Sigmoid colon (tissue), 4 donors: Measurements from ENCODE around the gene ADAMTS2.

Experiments
- EP300 ChIP-seq, 4 donors: sonication (generic); formaldehyde crosslinking; IDR thresholded peaks; one replicate each; pipeline ENCODE4 v1.6.1; 2017; ENCODE audit warnings: antibody characterized with exemption in 4 of 4
- POLR2A ChIP-seq, 2 donors: fragments of 450-650 bp; IDR thresholded peaks; one replicate each; pipeline ENCODE4 v1.6.1; 2016; ENCODE audit warnings: antibody characterized with exemption in 2 of 2, mild to moderate bottlenecking in 2 of 2, moderate library complexity in 2 of 2
- TF ChIP-seq, protein P1 (sequence below), 4 experiments: fragments of 450-650 bp in 3 of 4; fragments of 200-600 bp in 1 of 4; IDR thresholded peaks; one replicate each; pipeline ENCODE4 v1.5.1; 2016 to 2019; ENCODE audit warnings: antibody characterized with exemption in 4 of 4, mild to moderate bottlenecking in 3 of 4, moderate library complexity in 2 of 4

DNA sequence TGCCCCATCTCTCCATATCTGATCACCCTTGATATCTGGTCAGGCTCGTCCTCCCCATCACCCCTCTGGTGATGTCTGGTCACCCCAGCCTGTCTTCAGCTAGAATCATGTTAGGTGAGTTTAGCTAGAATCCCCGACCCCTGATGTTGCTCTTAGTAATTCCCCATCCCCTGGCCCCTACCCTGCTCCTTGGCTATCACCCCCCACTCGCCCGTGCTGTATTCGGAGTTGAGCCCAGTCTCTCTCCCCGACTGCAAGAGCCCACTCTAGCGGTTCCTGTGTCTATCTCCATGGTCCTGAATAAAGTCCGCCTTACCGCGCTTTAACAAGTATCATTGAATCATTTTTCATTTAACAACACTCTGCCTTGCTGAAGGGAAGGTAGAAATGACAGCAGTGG, 33.7 kb downstream of the ADAMTS2 start:
- TF ChIP-seq, protein P1, sequence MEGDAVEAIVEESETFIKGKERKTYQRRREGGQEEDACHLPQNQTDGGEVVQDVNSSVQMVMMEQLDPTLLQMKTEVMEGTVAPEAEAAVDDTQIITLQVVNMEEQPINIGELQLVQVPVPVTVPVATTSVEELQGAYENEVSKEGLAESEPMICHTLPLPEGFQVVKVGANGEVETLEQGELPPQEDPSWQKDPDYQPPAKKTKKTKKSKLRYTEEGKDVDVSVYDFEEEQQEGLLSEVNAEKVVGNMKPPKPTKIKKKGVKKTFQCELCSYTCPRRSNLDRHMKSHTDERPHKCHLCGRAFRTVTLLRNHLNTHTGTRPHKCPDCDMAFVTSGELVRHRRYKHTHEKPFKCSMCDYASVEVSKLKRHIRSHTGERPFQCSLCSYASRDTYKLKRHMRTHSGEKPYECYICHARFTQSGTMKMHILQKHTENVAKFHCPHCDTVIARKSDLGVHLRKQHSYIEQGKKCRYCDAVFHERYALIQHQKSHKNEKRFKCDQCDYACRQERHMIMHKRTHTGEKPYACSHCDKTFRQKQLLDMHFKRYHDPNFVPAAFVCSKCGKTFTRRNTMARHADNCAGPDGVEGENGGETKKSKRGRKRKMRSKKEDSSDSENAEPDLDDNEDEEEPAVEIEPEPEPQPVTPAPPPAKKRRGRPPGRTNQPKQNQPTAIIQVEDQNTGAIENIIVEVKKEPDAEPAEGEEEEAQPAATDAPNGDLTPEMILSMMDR (IDR thresholded peaks at IDR 0.05), result no peak
- no peak for TF ChIP-seq EP300 (IDR thresholded peaks at IDR 0.05)
- no peak for TF ChIP-seq POLR2A (IDR thresholded peaks at IDR 0.05)
